GM12878 (cell line): ENCODE data around the gene ASIP. TPM values are rescaled to one million over a fixed set of nuclear protein-coding genes. Genes with fewer than 3 reads are reported as not detected.

Experiments
- ATAC-seq: fragments of 200-7000 bp; cut with Tn5 transposase; 3 replicates; pipeline ENCODE4 v1.9.1; 2020; ENCODE audit warnings: mild to moderate bottlenecking, moderate library complexity
- BruUV-seq: library from RNA; stranded (reverse); fragments of 400-500 nt; replicated peaks from 2 replicates; lab custom pipeline; 2021; lab: Mats Ljungman, UMichigan
- CTCF ChIA-PET: fragments of 300-600 bp; sonication (Branson Sonifier 250); formaldehyde crosslinking; extraction: SDS; loops from one replicate; lab custom pipeline; 2021; ENCODE audit warnings: inconsistent platforms; lab: Yijun Ruan, JAX
- POLR2A ChIA-PET: fragments of 350-600 bp; formaldehyde crosslinking; extraction: SDS; loops from one replicate; lab custom pipeline; 2021; ENCODE audit warnings: inconsistent platforms; lab: Charles Lee
- RAD21 ChIA-PET: fragments of 300-600 bp; sonication (Branson Sonifier 250); formaldehyde crosslinking; loops from one replicate; lab custom pipeline; 2023; ENCODE audit warnings: antibody characterized with exemption; ENCODE audit not compliant: unreplicated experiment; lab: Charles Lee
- SMC1A ChIA-PET: fragments of 300-600 bp; sonication (Branson Sonifier 250); formaldehyde crosslinking; loops from one replicate; lab custom pipeline; 2023; ENCODE audit not compliant: unreplicated experiment, uncharacterized antibody; lab: Charles Lee
- DNase-seq: peaks from one replicate; pipeline ENCODE4 v3.0.0-alpha.2; 2011; ENCODE audit warnings: low read depth, low spot score
- FAIRE-seq: peaks from 3 replicates; lab custom pipeline; 2011; peaks lifted over from hg19 to GRCh38; lab: Jason Lieb, UNC
- H2AFZ ChIP-seq: 2 replicates; pipeline ENCODE4 v1.6.0; 2011; ENCODE audit warnings: low read depth, low read length, control low read depth; ENCODE audit not compliant: control insufficient read depth
- H3K27ac ChIP-seq: 2 replicates; pipeline ENCODE4 v1.5.1; 2011; ENCODE audit warnings: control low read depth; ENCODE audit not compliant: control insufficient read depth, insufficient read depth
- H3K27me3 ChIP-seq, 2 experiments: replicated peaks in 1 of 2; 2 replicates each; pipeline versions ENCODE4 v1.6.0 to v1.6.1; 2011; ENCODE audit warnings: low read length in 1 of 2; ENCODE audit not compliant: control insufficient read depth in 2 of 2, insufficient read depth in 2 of 2
- H3K36me3 ChIP-seq, 2 experiments: 2 replicates each; pipeline ENCODE4 v1.5.1; 2011; ENCODE audit warnings: low read length in 1 of 2; ENCODE audit not compliant: control insufficient read depth in 2 of 2, insufficient read depth in 2 of 2
- H3K4me1 ChIP-seq: 2 replicates; pipeline ENCODE4 v1.6.1; 2011; ENCODE audit warnings: mild to moderate bottlenecking, low read length, moderate library complexity, mixed read lengths; ENCODE audit not compliant: control insufficient read depth, insufficient read depth
- H3K4me2 ChIP-seq: 2 replicates; pipeline ENCODE4 v1.6.0; 2011; ENCODE audit warnings: control low read depth; ENCODE audit not compliant: control insufficient read depth, insufficient read depth
- H3K4me3 ChIP-seq: fragments of 200-600 bp; sonication (generic); 2 replicates; pipeline ENCODE4 v1.5.1; 2016
- H3K79me2 ChIP-seq: 2 replicates; pipeline ENCODE4 v1.6.0; 2011; ENCODE audit warnings: low read length; ENCODE audit not compliant: control insufficient read depth, insufficient read depth
- H3K9ac ChIP-seq: 2 replicates; pipeline ENCODE4 v1.8.0; 2011; ENCODE audit warnings: low read length, control low read depth, mixed read lengths; ENCODE audit not compliant: control insufficient read depth, insufficient read depth
- H3K9me3 ChIP-seq: replicated peaks from 3 replicates; pipeline ENCODE4 v1.5.1; 2011; ENCODE audit warnings: mild to moderate bottlenecking, low read length; ENCODE audit not compliant: control insufficient read depth, insufficient read depth
- H4K20me1 ChIP-seq: 2 replicates; pipeline ENCODE4 v1.6.0; 2011; ENCODE audit not compliant: control insufficient read depth, insufficient read depth
- ESRRA ChIP-seq: IDR thresholded peaks from 2 replicates; pipeline ENCODE4 v1.6.1; 2012; ENCODE audit warnings: mild to moderate bottlenecking, low read length, improper control_type of control experiment
- MYB ChIP-seq: fragments of 150-350 bp; IDR thresholded peaks from 2 replicates; pipeline ENCODE4 v1.6.1; 2014; ENCODE audit warnings: mild to moderate bottlenecking, low read depth, low read length, borderline replicate concordance
- RAD51 ChIP-seq: fragments of 450-650 bp; IDR thresholded peaks from 2 replicates; pipeline ENCODE4 v1.6.1; 2016; ENCODE audit warnings: moderate library complexity, mild to moderate bottlenecking, inconsistent platforms
- SREBF2 ChIP-seq: IDR thresholded peaks from 2 replicates; pipeline ENCODE4 v1.6.1; 2012; ENCODE audit warnings: mild to moderate bottlenecking, low read length
- WGBS: methylation state at CpG from one replicate; pipeline ENCODE4 v1.1.6; 2016; ENCODE audit warnings: low lambda C conversion rate; ENCODE audit not compliant: insufficient replicate concordance, insufficient coverage; ENCODE audit errors: missing lambda C conversion rate; 5-methylcytosine and 5-hydroxymethylcytosine counted together
- in situ Hi-C: fragments of 300-500 bp; cut with MboI; formaldehyde crosslinking; loops from 9 replicates; pipeline ENCODE4 v1.14.3; 2018; ENCODE audit warnings: mixed read lengths
- intact Hi-C: fragments of 100-400 bp; cut with micrococcal nuclease; formaldehyde crosslinking; loops from one replicate; pipeline ENCODE4 v1.14.2; 2022; ENCODE audit not compliant: unreplicated experiment
- polyA plus RNA-seq, 11 experiments: library from polyadenylated mRNA; depleted of rRNA in 4 of 11; unstranded in 6 of 11; stranded (reverse) in 5 of 11; fragments of >200 nt; fragmentation: Nextera tagmentation in 4 of 11; fragmentation: Illumina TruSeq in 1 of 11; extraction: Ambion mirVana in 4 of 11; extraction: Trizol in 1 of 11; gene quantifications; 1 replicate in 1 of 11; 2 replicates in 10 of 11; pipeline versions ENCODE4 v1.2.1 to v1.2.3, GENCODE V29; 2011 to 2016; ENCODE audit warnings: inconsistent platforms in 2 of 11, missing spikeins in 2 of 11, low read depth in 1 of 11
- total RNA-seq, 4 experiments: library from RNA; depleted of rRNA in 3 of 4; stranded (reverse); fragments of >200 nt in 3 of 4; fragmentation: Illumina TruSeq in 1 of 4; extraction: Trizol in 1 of 4; gene quantifications; 2 replicates each; pipeline versions ENCODE4 v1.2.1 to v1.2.3, GENCODE V29; 2013 to 2021

Gene ASIP
- total and polyA plus RNA-seq, 10 of the 15 experiments (the other 5 are each of a cell fraction or from before 2014, with no cell fraction given): 0.29 TPM; not detected in 9

DNA sequence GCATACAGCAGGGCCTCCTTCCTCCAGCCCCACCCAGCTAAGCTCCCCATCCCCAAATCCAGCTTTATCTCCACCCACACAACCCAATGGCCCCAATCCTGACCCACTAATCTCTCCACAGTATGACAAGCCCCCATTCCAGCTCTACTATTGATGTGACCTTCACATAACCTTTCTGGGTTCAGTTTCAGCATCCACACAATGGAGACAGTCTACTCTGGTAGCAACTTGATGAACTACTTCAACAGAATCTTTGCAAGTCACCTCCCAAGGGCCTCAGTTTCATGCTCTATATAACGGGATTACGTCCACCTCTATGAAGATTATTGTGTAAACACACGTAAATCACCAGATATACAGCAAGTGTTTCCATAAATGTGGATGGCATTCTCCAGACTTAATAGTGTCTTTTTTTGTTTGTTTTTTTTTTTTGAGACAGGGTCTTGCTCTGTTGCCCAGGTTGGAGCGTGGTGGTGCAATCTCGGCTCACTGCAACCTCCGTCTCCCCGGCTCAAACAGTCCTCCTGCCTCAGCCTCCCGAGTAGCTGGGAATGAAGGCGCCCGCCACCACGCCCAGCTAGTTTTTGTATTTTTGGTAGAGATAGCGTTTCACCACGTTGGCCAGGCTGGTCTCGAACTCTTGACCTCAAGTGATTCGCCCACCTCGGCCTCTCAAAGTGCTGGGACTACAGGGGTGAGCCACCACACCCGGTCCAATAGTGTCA lies 60.5 kb downstream of the ASIP start:
- ChIA-PET CTCF (interaction anchor here (0.9 to 5.8 kb wide), 6 partner anchors 10 to 470 kb away, joined by 3 to 40 read pairs (median 4); partner anchors contain the start of genes DYNLRB1 and ITCH), POLR2A (interaction anchor here (0.5 to 4.7 kb wide), 5 partner anchors 61 to 419 kb away, joined by 4 to 21 read pairs (median 7); partner anchors contain the start of genes DYNLRB1, EIF2S2 and ITCH), RAD21 (interaction anchor here (1.2 to 4.8 kb wide), 4 partner anchors 11 to 214 kb away, joined by 3 to 21 read pairs (median 7); partner anchors contain the start of gene ITCH)
- FAIRE-seq: no peak
- no peak for ATAC-seq
- no peak for DNase-seq
- TSS peak; percentile 77 for BruUV-seq
- Histone ChIP-seq H3K79me2 (peaks cover 47% of the 10 kb centered on the region), H4K20me1 (no peaks in the 10 kb centered on the region), H3K4me1 (peaks cover 11% of the 10 kb centered on the region), H3K9ac (peak overlapping the region; percentile 97; the same call in 1 of the 2 replicates), H3K4me2 (peak overlapping the region; percentile 91), H3K27me3 (no peaks in the 10 kb centered on the region), H3K27ac (no peak overlapping the region), H3K36me3 (no peaks in the 10 kb centered on the region)
- WGBS: 75% methylated on average over 17 of the region's 17 CpGs
- in situ Hi-C loops: no loop called here
- intact Hi-C loops: loop anchor here (2.0 kb wide), 1 partner anchor 37 kb away; no protein-coding TSS in a partner anchor
- peak; percentile 89; the same call in 1 of the 2 replicates for TF ChIP-seq ESRRA
- TF ChIP-seq RAD51: no peak
- TF ChIP-seq MYB: no peak
- no peak for TF ChIP-seq SREBF2
- TF ChIP-seq, all 136 proteins: peak for 1
- Histone ChIP-seq H2AFZ (no peak overlapping the region), H3K9me3 (no peaks in the 10 kb centered on the region), H3K4me3 (peak overlapping the region; percentile 95)
- SMC1A ChIA-PET: interaction anchor here (0.8 to 2.5 kb wide), 5 partner anchors 11 to 446 kb away, joined by 3 to 15 read pairs (median 5); partner anchors contain the start of gene DYNLRB1
